Stimulated activated CD4-positive, alpha-beta T cell treated with anti-CD3 and anti-CD28 coated beads, Interleukin-12 subunit alpha, Interleukin-12 subunit beta, amount 100 ng/mL, for 48 hours (primary cell): ENCODE results near the gene GOLGA8T.
"Not testable (repeated sequence)": the region's sequence is repeated elsewhere in the genome, so short reads cannot be mapped to it uniquely, and the experiment has no call there.

Experiments
- DNase-seq, 3 donors: peaks; one replicate each; pipeline ENCODE4 v3.0.0-alpha.2; 2020; ENCODE audit warnings: low read depth in 2 of 3, low spot score in 1 of 3

The GOLGA8T gene, protein sequence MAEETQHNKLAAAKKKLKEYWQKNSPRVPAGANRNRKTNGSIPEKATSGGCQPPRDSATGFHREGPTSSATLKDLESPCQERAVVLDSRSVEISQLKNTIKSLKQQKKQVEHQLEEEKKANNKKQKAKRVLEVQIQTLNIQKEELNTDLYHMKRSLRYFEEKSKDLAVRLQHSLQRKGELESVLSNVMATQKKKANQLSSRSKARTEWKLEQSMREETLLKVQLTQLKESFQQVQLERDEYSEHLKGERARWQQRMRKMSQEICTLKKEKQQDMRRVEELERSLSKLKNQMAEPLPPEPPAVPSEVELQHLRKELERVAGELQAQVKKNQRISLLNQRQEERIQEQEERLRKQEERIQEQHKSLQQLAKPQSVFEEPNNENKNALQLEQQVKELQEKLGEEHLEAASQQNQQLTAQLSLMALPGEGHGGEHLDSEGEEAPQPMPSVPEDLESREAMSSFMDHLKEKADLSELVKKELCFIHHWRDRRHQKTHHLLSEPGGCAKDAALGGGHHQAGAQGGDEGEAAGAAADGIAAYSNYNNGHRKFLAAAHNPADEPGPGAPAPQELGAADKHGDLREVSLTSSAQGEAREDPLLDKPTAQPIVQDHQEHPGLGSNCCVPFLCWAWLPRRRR

DNA sequence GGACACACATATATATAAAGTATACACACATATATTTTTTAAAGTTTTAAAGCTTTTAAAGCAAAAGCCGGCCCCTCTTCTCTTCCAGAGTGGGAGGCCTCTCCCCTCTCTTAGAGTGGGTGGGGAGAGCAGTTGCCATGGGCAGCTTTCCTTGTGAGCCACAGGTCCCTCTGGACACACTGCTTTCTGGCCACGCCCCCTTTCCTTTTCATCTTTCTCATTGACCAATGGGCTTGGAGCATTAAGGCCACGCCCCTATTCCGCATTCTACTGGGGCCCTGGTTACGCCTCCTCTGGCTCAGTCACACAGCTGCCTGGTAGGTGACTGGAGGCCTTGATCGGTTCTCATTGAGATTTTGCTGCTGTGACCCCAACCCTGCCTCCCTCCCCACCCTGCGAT, at the start of gene GOLGA8T:
Gene GOLGA8T (plus strand): TSS at position 301 of the 400 bp plus-strand sequence. CDS start 98 bp downstream, at position 399.
- not testable (repeated sequence) for DNase-seq

DNA sequence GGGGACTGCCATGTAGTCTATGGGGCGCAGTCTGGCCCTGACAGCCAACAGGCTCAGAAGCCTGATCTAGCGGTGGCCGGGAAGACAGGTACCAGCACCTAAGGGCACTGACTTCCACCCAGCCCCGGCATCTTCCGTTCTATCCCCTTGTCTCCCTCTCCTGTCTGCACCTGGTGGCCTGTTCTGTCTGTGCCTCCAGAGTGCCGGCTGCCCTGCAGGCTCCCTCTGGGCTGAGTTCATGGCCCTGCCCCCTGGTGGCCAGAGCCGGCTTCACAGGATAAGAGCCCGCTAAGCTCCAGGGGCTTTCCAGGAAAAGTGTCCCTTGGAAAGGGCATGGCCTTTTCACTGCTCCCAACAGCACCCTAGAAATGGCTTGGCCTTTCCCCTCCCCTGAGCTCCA, 37.0 kb upstream of the GOLGA8T start:
- DNase-seq, result not testable (repeated sequence)

GRCh38 chr15:30102890-30103289, 32.0 kb upstream of the GOLGA8T start:
- not testable (repeated sequence) for DNase-seq

GRCh38 chr15:30103941-30104507, 30.8 kb upstream of the GOLGA8T start:
- not testable (repeated sequence) for DNase-seq

DNA sequence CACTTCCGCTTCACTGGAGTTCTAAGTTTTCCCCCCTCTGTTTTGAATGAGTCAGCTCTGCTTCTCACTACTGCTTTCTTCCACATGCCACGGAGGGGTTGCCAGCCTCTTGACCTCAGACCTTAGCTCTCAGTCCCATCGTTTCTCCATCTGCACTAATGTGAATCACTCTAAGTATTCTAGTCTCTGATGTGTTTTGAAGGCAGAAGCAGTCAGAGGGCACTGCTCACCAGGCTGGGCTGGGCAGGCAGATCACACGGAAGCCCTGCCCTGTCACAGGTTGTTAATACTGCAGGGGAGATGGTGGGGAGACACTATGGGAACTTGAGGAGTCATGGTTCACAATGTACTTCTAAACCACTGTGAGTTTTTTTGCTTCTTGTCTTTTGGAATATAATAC, 24.3 kb upstream of the GOLGA8T start:
- not testable (repeated sequence) for DNase-seq

DNA sequence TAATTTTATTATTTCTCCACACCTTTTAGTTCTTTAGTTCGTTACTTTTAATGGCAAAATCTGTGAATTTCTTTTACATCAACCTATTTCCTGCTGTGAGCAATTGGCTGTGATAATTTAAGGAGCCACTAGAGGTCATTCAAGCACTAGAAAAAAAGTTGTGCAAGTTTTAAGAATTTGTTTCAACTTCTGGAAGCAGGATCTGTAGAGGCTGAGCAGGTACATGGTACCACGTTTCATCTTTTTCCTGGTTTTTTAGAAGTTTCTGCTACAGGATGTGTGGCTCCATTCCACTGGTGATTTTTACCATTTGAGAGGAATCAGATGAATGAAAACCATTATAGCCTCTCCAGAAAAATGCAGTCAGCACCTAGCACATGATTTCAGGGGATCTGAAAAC, 4.8 kb upstream of the GOLGA8T start:
- not testable (repeated sequence) for DNase-seq

DNA sequence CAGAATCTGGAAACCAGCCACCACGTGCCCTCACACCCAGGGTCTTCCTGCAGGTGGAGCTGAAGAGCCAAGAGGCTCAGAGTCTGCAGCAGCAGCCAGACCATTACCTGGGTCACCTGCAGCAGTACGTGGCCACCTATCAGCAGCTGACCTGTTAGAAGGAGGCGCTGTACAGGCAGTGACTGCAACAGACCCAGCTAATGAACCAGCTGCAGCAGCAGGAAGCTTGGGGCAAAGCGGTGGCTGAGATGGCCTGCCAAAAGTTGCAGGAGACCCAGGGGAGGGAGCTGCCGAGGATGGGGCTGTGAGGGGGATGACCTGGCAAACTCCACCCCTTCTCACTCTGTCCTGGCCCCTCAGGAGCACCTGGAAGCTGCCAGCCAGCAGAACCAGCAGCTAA, 8.4 kb downstream of the GOLGA8T start:
- not testable (repeated sequence) for DNase-seq

DNA sequence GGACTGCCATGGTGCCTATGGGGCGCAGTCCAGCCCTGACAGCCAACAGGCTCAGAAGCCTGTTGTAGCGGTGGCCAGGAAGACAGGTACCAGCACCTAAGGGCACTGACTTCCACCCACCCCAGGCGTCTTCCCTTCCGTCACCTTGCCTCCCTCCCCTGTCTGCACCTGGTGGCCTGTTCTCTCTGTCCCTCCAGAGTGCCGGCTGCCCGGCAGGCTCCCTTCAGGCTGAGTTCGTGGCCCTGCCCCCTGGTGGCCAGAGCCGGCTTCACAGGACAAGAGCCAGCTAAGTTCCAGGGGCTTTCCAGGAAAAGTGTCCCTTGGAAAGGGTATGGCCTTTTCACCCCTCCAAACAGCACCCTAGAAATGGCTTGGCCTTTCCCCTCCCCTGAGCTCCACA, 15.0 kb downstream of the GOLGA8T start:
- DNase-seq, result not testable (repeated sequence)

DNA sequence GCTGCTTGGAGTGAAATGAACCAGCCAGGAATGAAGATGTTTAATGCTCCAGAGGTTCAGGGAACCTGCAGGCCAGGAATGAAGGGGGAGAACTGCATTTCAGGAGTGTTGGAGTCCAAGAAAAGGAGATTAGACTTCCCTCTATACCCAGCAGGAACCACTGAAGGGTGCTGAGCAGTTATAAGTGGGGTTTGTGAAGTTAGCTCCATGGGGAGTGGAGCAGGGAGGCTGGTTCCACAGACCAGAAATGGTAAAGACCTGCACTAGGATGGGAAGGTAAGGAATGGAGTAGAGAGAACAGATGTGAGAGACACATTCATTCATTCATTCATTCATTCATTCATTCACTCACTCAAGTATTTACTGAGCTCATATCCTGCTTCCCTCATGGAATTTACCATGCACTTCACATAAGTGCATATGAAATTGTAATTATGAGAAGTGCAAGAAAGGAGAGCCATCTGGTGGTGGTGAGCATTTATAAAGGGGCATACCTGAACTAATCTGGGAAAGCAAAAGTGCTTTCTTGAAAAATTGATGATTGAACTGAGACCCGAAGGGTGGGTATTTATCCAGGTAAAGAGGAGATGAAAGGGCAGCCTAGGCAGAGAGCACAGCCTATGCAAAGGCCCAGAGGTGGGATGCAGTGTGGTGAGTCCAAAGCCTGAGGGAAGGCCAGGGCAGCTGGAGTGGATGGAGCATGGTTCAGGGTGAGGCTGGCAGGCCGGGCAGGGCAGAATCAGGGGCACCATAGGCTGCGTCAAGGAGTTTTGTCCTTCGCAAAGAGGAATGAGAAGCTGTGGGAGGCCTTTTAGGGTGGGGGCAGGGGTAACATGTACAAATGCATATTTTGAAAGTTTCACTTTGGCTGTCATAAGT, 27.9 kb downstream of the GOLGA8T start:
- not testable (repeated sequence) for DNase-seq

DNA sequence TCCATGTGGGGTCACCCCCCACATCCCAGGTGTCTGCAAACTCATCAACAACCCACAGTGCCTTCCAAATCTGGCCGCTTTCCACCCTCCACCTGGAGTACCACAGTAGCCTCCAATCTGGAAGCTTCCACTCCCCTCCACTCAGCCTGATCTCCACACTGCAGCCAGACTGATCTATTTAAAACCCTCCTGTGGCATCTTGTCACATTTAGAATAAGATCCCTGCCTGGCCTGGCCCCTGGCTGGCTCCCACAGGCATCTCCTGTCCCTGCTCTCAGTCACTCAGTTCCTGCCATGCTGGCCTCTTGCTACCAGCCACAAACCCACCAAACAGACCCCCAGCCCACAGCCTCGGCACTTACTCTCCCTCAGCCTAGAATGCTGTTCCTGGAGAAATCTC, 28.9 kb downstream of the GOLGA8T start:
- not testable (repeated sequence) for DNase-seq

DNA sequence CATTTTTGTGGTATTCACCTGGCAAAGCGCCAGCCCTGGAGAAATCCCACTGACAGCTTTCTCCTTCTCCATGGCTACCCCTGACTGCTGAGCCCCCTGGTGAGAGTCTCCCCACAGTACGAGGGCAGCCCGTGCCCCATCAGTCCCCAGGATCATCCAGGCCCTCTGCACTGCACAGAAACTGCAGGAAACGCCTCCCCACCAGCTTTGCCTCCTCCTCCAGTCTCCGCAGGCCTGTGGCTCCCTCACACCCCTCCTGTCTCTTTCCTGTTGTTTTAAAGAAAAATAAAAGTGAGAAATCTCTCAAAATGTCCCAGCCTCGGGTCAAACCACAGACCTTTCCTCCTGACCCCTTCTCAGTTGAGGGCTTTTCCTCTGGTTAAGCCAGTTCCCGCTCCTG, 29.4 kb downstream of the GOLGA8T start:
- not testable (repeated sequence) for DNase-seq

GRCh38 chr15:30167403-30167802, 32.6 kb downstream of the GOLGA8T start:
- DNase-seq, result not testable (repeated sequence)

DNA sequence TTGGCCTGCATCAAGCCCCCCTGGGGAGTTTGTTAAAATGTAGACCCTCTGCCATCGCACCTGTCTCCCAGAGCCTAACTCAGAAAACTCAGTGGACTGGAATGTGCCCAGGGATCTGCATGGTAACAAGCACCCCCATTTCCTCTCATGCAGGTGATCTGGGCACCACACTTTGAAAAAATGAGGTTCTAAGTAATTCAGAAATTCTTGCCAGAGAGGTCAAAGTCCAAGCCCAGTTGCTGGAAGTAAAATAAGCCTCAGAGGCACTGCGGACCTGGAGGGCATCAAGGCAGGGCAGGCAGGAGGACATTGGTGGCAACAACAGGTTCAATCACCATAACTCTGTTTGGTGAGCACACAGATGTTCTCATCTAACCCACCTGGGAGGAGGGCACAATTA, 33.0 kb downstream of the GOLGA8T start:
- DNase-seq, result not testable (repeated sequence)

DNA sequence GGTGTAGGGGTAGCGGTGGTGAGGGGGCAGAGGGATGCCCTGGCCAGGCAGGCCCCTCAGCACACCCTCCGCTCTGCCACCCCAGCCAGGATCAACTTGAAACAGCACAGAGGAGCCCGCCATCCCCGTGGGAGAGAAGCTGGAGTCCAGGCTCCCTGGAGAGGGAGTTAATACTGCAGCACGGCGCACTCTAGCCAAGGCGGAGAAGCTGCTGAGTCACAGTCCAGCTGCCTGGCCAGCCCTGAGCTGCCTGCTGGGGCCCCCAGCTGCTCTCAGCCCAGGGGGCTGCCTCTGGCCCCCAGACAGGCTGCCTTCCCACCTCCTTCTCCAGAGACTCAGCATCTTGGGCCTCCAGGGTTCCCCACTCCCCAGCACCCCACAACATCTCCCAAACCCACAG, 36.6 kb downstream of the GOLGA8T start:
- not testable (repeated sequence) for DNase-seq

DNA sequence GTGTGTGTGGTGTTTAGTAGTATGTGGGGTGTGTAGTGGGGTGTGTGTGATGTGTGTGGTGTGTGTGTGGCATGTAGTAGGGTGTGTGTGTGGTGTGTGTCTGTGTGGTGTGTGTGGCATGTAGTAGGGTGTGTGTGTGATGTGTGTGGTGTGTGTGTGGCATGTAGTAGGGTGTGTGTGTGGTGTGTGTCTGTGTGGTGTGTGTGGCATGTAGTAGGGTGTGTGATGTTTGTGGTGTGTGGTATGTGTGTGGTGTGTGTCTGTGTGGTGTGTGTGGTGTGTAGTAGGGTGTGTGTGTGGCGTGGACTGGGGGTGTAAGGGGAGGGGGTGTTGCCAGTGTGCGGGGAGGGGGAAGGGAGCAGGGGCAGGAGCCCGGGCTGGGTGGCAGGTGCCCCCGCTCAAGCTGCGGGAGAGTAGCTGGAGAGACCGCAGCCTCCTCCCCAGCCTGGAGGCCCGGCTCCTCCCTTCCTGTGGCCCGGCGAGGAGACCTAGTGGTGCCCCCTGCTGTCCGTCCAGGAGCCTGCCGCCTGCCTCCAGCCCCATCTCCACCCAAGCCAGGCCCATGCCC, 38.3 kb downstream of the GOLGA8T start:
- peak; percentile 63 to 85 (median 74) for DNase-seq

- DNase-seq, result not testable (repeated sequence)
Measured at GRCh38 chr15:30175291-30175690, 40.4 kb downstream of the GOLGA8T start.

DNA sequence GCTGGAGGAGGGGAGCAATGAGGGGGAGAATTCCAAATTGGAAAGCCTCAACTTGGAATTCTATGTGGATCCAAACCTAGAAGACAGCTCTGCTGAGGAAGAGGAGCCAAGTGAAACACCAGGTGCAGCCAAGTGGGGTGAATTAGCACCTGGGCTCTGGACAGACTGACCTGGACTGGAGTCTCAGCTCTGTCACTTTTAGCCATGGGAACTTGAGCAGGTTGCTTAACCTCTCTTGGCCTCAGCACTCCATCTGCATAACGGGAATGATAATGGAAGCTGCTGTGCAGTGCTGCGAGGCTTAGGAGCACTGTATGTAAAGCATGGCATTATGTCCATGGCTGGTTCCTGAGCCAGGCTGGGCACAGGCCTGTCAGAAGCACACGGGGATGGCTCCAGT, 41.8 kb downstream of the GOLGA8T start:
- not testable (repeated sequence) for DNase-seq

DNA sequence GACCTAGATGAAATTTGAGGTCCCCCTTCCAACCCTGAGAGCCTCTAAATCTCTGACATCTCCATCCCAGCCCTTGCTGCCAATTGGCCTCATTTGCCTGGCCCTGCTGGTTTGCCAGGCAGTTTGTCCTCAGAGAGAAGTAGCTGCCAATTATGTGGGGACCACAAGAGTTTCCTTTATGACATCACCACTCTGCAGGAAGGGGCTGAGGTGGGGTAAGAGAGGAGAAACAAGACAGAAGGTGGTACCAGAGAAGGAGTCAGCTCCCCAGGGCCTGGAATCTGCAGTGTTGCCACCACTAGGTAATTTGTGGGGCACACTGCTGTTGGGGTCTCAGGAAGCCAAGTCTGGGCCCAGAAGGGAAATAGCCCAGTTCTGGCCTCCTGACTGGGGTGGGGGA, 45.0 kb downstream of the GOLGA8T start:
- DNase-seq, result not testable (repeated sequence)

GRCh38 chr15:30185495-30185894, 50.6 kb downstream of the GOLGA8T start:
- not testable (repeated sequence) for DNase-seq

DNA sequence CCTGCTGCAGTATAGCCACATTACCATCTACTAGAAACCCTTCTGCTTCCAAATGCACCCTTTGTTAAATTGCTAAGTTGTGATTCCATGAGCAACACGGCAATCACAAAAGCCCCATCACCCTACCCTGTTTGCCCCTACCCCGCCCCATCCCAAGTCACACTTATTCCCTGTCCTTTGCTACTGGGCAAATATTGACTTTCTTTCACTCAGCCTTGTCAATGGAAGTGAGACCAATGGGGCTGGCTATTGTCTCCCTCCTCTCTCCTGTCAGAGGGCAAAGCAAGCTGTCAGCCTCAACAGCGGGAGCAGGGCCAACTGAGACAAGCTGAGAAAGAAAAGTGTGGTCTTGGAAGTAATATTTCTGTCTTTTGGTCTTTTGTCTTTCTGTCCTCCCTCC, 52.6 kb downstream of the GOLGA8T start:
- DNase-seq, result not testable (repeated sequence)

DNA sequence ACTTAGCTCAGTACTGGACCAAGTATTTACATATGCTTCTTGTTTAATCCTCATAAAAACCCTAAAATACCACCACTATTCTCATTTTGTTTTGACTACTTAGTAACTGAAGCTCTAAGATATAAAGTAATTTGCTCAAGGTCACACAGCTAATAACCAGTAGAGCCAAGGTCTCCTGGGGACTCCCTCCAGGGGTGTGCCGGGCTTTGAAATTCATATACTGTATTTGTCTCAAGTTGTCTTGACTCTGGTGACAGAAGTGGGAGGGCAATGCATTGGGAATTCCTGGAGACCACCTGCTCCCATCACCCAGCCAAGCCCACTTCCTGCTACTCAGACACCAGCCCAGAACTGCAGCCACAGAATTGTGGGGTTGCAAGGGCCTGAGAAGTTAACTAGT, 54.9 kb downstream of the GOLGA8T start:
- DNase-seq, result not testable (repeated sequence)
